Skeletal muscle satellite cell (primary cell): ENCODE measurements around the gene ASB12. TPM values are rescaled to one million over a fixed set of nuclear protein-coding genes. Genes with fewer than 3 reads are reported as not detected.
"Not testable (repeated sequence)": the region's sequence is repeated elsewhere in the genome, so short reads cannot be mapped to it uniquely, and the experiment has no call there.

Experiments
- H3K27me3 ChIP-seq: 2 replicates; pipeline ENCODE4 v1.7.0; 2013; ENCODE audit warnings: low read length; ENCODE audit not compliant: control insufficient read depth, insufficient read depth
- H3K36me3 ChIP-seq: 2 replicates; pipeline ENCODE4 v1.7.0; 2013; ENCODE audit warnings: mild to moderate bottlenecking, control low read depth, low read length; ENCODE audit not compliant: insufficient read depth
- H3K4me1 ChIP-seq: 2 replicates; pipeline ENCODE4 v1.7.0; 2013; ENCODE audit warnings: low read length; ENCODE audit not compliant: control insufficient read depth, insufficient read depth
- H3K4me2 ChIP-seq: 2 replicates; pipeline ENCODE4 v1.7.0; 2013; ENCODE audit warnings: mild to moderate bottlenecking, low read length
- H3K4me3 ChIP-seq: 2 replicates; pipeline ENCODE4 v1.7.0; 2013; ENCODE audit warnings: low read length
- H3K9ac ChIP-seq: 2 replicates; pipeline ENCODE4 v1.7.0; 2013; ENCODE audit warnings: mild to moderate bottlenecking, low read depth, low read length, moderate library complexity
- H3K9me3 ChIP-seq: replicated peaks from 2 replicates; pipeline ENCODE4 v1.7.0; 2013; ENCODE audit warnings: mild to moderate bottlenecking, control low read depth, low read length
- total RNA-seq: library from RNA; depleted of rRNA; stranded (reverse); fragments of >200 nt; gene quantifications from 2 replicates; pipeline ENCODE4 v1.2.3, GENCODE V29; 2012; rRNA removed

ASB12 gene
- total RNA-seq, result under 0.01 TPM in 2 replicates

GRCh38 chrX:64230123-64230970 lies at the start of gene ASB12:
Gene ASB12 (minus strand): TSS chrX:64230607. CDS start chrX:64225650, 4,957 bp downstream.
- H3K4me1 ChIP-seq, result no peaks in the 10 kb centered on the region
- H3K4me2 ChIP-seq, result no peak within 1 kb of the TSS
- H3K27me3 ChIP-seq, result no peaks in the 10 kb centered on the region
- H3K9me3 ChIP-seq, result no peaks in the 10 kb centered on the region
- no peak within 1 kb of the TSS for H3K4me3 ChIP-seq
- H3K36me3 ChIP-seq, result no peaks in the 10 kb centered on the region
- no peak within 1 kb of the TSS for H3K9ac ChIP-seq

- H3K9me3 ChIP-seq, result no peaks in the 10 kb centered on the region
Observed at GRCh38 chrX:64265265-64265664, 34.9 kb upstream of the ASB12 start.

GRCh38 chrX:64229154-64229553 lies 1.3 kb downstream of the ASB12 start:
- no peak overlapping the region for H3K4me3 ChIP-seq
- H3K4me1 ChIP-seq, result no peaks in the 10 kb centered on the region
- H3K9me3 ChIP-seq, result peaks cover 3% of the 10 kb centered on the region
- no peak overlapping the region for H3K4me2 ChIP-seq
- H3K36me3 ChIP-seq, result no peaks in the 10 kb centered on the region
- H3K27me3 ChIP-seq, result no peaks in the 10 kb centered on the region
- no peak overlapping the region for H3K9ac ChIP-seq

More at GRCh38 chrX:64265265-64265664, 34.9 kb upstream of the ASB12 start:
- H3K36me3 ChIP-seq, result no peaks in the 10 kb centered on the region
- H3K4me3 ChIP-seq, result no peak overlapping the region
- no peak overlapping the region for H3K4me2 ChIP-seq
- no peak overlapping the region for H3K9ac ChIP-seq
- H3K4me1 ChIP-seq, result no peaks in the 10 kb centered on the region
- no peaks in the 10 kb centered on the region for H3K27me3 ChIP-seq

GRCh38 chrX:64218023-64218422 lies 12.4 kb downstream of the ASB12 start:
- Histone ChIP-seq H3K27me3 (no peaks in the 10 kb centered on the region), H3K4me3 (no peak overlapping the region), H3K36me3 (no peaks in the 10 kb centered on the region)

GRCh38 chrX:64213989-64214388 lies 16.4 kb downstream of the ASB12 start:
- H3K4me1 ChIP-seq, H3K27me3 ChIP-seq, H3K4me3 ChIP-seq, H3K9me3 ChIP-seq, H3K9ac ChIP-seq, H3K4me2 ChIP-seq, H3K36me3 ChIP-seq: not testable (repeated sequence)

More at GRCh38 chrX:64218023-64218422, 12.4 kb downstream of the ASB12 start:
- H3K4me1 ChIP-seq, result no peaks in the 10 kb centered on the region
- no peaks in the 10 kb centered on the region for H3K9me3 ChIP-seq
- H3K4me2 ChIP-seq, result no peak overlapping the region
- H3K9ac ChIP-seq, result no peak overlapping the region

GRCh38 chrX:64206556-64207162 lies 23.7 kb downstream of the ASB12 start:
- H3K27me3 ChIP-seq, result no peaks in the 10 kb centered on the region
- H3K4me1 ChIP-seq, result peaks cover 18% of the 10 kb centered on the region
- H3K4me2 ChIP-seq, result peak overlapping the region; percentile 84
- H3K36me3 ChIP-seq, result no peaks in the 10 kb centered on the region
- H3K9ac ChIP-seq, result peak overlapping the region; percentile 84
- H3K9me3 ChIP-seq, result no peaks in the 10 kb centered on the region
- peak overlapping the region; percentile 74 for H3K4me3 ChIP-seq

- Histone ChIP-seq H3K27me3 (no peaks in the 10 kb centered on the region), H3K9ac (peak overlapping the region; percentile 84), H3K4me1 (peaks cover 18% of the 10 kb centered on the region), H3K9me3 (no peaks in the 10 kb centered on the region), H3K4me3 (peak overlapping the region; percentile 74), H3K36me3 (no peaks in the 10 kb centered on the region), H3K4me2 (peak overlapping the region; percentile 92)
Observed at GRCh38 chrX:64205735-64206501, 24.5 kb downstream of the ASB12 start.

- H3K9ac ChIP-seq, result peak within 1 kb of the TSS; percentile 84
- peak within 1 kb of the TSS; percentile 74 for H3K4me3 ChIP-seq
- no peaks in the 10 kb centered on the region for H3K27me3 ChIP-seq
- H3K4me1 ChIP-seq, result peaks cover 18% of the 10 kb centered on the region
- peak within 1 kb of the TSS; percentile 92 for H3K4me2 ChIP-seq
- H3K36me3 ChIP-seq, result no peaks in the 10 kb centered on the region
- no peaks in the 10 kb centered on the region for H3K9me3 ChIP-seq
Observed at GRCh38 chrX:64205441-64205734, 25.0 kb downstream of the ASB12 start, which contains the start of gene AMER1. Gene AMER1 (minus strand): TSS chrX:64205708. CDS start chrX:64193286, 12,422 bp downstream.

GRCh38 chrX:64204701-64205440 lies 25.5 kb downstream of the ASB12 start:
- H3K27me3 ChIP-seq, result no peaks in the 10 kb centered on the region
- no peaks in the 10 kb centered on the region for H3K9me3 ChIP-seq
- H3K4me2 ChIP-seq, result peak overlapping the region; percentile 92
- peaks cover 18% of the 10 kb centered on the region for H3K4me1 ChIP-seq
- peak overlapping the region; percentile 74 for H3K4me3 ChIP-seq
- H3K9ac ChIP-seq, result peak overlapping the region; percentile 84
- H3K36me3 ChIP-seq, result no peaks in the 10 kb centered on the region

- Histone ChIP-seq H3K36me3 (no peaks in the 10 kb centered on the region), H3K4me1 (peaks cover 18% of the 10 kb centered on the region), H3K4me2 (peak overlapping the region; percentile 92), H3K9me3 (no peaks in the 10 kb centered on the region), H3K4me3 (peak overlapping the region; percentile 74), H3K9ac (peak overlapping the region; percentile 72), H3K27me3 (no peaks in the 10 kb centered on the region)
Observed at GRCh38 chrX:64204252-64204651, 26.2 kb downstream of the ASB12 start.
